NOMO-1 treated with dmso at 0.1 percent for 144 hours (cell line): Measurements from ENCODE around the gene HRK.
A peak's percentile ranks its signal among the peaks of the same experiment; 100 is the strongest.

Source experiments
- DNase-seq: peaks from one replicate; lab custom pipeline; 2025; ENCODE audit not compliant: unreplicated experiment; lab: John Stamatoyannopoulos, UW

The HRK gene

GRCh38 chr12:116881325-116881876 is at the start of gene HRK:
Gene HRK (minus strand): TSS chr12:116881441. CDS start chr12:116881307, 134 bp downstream.
- no peak for DNase-seq

- DNase-seq, result no peak
Measured at GRCh38 chr12:116929885-116930284, 48.6 kb upstream of the HRK start.

- no peak for DNase-seq
Measured at GRCh38 chr12:116928504-116928903, 47.3 kb upstream of the HRK start.

GRCh38 chr12:116927244-116927940 is 46.2 kb upstream of the HRK start:
- DNase-seq, result no peak

- DNase-seq, result no peak
Measured at GRCh38 chr12:116926283-116927243, 45.3 kb upstream of the HRK start.

GRCh38 chr12:116924558-116925453 is 43.6 kb upstream of the HRK start:
- peak; percentile 22 for DNase-seq

- DNase-seq, result no peak
Measured at GRCh38 chr12:116922194-116922897, 41.1 kb upstream of the HRK start.

GRCh38 chr12:116920939-116921338 is 39.7 kb upstream of the HRK start:
- no peak for DNase-seq

- no peak for DNase-seq
Measured at GRCh38 chr12:116919706-116920485, 38.7 kb upstream of the HRK start.

- no peak for DNase-seq
Measured at GRCh38 chr12:116919247-116919661, 38.0 kb upstream of the HRK start.

- DNase-seq, result no peak
Measured at GRCh38 chr12:116918464-116918863, 37.2 kb upstream of the HRK start.

- DNase-seq, result peak; percentile 23
Measured at GRCh38 chr12:116916714-116917114, 35.5 kb upstream of the HRK start.

GRCh38 chr12:116916122-116916521 is 34.9 kb upstream of the HRK start:
- DNase-seq, result no peak

GRCh38 chr12:116915326-116915725 is 34.1 kb upstream of the HRK start:
- no peak for DNase-seq

- peak; percentile 70 for DNase-seq
Measured at GRCh38 chr12:116910645-116911451, 29.6 kb upstream of the HRK start, which contains the start of gene FBXW8. Gene FBXW8 (plus strand): TSS chr12:116910950. CDS start chr12:116911038, 88 bp downstream.

- no peak for DNase-seq
Measured at GRCh38 chr12:116910280-116910644, 29.0 kb upstream of the HRK start.

- DNase-seq, result no peak
Measured at GRCh38 chr12:116906285-116906684, 25.0 kb upstream of the HRK start.

GRCh38 chr12:116903818-116904217 is 22.6 kb upstream of the HRK start:
- no peak for DNase-seq
